Measurements from ENCODE around the gene TBC1D10B. TPM values are rescaled to one million over a fixed set of nuclear protein-coding genes. Genes with fewer than 3 reads are reported as not detected.

TBC1D10B gene, protein sequence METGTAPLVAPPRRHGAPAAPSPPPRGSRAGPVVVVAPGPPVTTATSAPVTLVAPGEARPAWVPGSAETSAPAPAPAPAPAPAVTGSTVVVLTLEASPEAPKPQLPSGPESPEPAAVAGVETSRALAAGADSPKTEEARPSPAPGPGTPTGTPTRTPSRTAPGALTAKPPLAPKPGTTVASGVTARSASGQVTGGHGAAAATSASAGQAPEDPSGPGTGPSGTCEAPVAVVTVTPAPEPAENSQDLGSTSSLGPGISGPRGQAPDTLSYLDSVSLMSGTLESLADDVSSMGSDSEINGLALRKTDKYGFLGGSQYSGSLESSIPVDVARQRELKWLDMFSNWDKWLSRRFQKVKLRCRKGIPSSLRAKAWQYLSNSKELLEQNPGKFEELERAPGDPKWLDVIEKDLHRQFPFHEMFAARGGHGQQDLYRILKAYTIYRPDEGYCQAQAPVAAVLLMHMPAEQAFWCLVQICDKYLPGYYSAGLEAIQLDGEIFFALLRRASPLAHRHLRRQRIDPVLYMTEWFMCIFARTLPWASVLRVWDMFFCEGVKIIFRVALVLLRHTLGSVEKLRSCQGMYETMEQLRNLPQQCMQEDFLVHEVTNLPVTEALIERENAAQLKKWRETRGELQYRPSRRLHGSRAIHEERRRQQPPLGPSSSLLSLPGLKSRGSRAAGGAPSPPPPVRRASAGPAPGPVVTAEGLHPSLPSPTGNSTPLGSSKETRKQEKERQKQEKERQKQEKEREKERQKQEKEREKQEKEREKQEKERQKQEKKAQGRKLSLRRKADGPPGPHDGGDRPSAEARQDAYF
- total RNA-seq: 22.6 and 23.3 TPM in 2 replicates

DNA sequence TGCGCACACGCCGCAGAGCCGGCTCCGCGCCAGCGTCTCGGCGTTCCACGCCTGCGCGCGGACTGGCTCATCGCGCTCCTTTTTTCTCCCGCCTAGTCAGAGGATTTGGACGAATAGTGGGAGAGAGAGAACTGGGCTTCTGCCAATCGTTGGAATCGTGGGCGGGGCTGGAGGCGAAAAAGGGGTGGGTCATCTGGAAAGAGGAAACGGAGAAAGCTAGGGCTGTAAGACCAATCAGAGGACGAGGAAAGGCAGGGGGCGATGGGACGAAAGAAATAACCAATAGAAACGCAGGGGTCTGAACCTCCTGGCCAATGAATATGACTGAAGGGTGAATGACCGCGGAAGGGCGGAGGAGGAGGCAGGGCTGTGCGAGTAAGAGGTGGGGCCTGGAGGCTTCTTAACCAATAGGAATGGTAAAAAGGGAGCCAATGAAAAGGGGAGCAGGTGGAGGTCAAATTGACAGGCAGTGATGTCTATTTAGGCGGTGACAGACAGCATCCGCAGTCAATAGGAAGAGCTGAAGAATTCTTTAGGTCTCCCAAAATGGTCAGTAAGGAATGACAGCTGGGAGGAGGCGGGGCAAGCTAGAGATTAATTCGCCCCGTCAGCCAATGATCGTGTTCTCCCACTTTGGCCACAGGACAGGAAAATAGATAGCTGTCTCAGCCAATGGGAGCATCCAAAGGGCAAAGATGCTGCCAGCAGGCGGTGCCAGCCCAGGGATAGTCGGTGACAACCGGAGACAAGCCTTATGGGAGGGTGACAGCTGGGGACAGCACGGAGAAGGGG is at the start of gene TBC1D10B:
Gene TBC1D10B, minus strand, starts transcription at position 39 of the 792 bp plus-strand sequence. CDS start 311 bp downstream, outside the sequence.

DNA sequence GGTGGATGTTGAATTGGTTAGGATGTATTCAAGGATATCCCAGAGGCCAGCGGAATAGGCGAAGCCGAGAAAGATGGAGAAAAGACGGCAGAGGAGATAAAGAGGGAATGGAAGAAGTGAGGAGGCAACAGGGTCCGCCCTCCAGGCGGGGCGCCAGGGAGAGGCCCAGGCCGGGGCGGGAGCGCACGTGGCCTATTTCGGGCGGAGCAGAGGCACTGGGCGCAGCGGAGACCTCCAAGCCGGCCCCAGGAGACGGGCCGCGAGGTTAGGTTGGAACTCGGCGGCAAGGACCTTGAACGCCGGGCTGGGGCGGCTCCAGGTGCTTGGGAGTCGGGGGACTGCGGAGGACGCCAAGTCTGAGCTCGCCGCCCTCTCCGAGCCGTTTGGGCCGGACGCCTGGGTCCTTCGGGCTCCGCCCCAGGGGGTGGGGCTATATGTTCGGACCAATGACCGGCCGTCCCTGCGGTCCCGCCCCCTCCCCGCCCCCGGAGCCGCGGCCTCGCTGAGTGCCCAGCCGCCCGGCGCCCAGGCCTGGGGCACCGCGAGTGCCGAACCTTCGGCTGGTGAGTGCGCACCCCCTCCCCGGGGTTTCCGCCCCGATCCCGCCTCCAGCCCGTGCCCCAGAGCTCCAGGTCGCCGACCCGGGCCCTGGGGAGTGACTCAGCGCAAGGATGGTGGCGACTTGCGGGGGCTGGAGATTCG is 37.0 kb upstream of the TBC1D10B start, which contains the start of gene ZNF771:
Gene ZNF771, plus strand, starts transcription at position 505 of the 702 bp plus-strand sequence. CDS start 448 bp downstream, outside the sequence.

DNA sequence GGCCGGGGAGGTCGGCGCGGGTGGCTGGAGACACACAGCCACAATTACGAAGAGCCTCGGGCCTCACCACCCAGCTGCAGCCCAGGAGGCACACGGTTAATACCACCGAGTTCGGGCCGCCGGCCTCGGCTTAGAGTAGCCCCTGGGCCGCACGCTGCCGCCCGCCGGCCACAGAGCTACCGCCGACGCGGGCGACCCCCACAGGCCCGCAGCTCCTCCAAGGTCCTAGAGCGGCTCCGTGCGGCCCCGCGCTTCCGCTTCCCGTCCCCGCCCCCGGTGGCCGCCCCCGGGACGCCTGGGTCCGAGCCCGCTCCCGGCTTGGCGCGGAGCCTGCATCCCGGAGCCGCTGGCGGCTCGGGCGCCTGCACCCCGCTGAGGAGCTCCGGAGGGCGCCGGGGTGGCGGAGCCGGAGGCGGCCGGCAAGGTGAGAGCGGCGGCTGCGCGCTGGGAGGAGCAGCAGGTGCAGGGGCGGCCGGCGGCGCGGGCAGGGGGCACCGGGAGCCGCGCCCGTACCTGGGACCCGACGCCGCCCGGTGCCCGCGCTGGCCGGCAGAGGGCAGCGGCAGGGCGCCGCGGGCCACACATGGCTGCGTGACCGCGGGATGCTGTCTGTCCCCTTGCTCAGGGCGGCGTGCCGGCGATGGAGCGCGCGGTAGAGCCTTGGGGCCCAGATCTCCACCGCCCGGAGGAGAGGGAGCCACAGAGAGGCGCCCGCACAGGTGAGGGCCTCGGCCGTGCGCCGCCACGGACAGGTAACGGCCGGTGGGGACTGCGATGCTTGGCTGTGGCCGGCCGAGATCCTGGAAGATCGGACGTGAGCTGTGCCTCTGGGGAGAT is 25.1 kb upstream of the TBC1D10B start, which contains the start of gene ZNF48:
Gene ZNF48, plus strand, starts transcription at position 266 of the 837 bp plus-strand sequence. Its CDS starts 375 bp downstream, at position 641.

DNA sequence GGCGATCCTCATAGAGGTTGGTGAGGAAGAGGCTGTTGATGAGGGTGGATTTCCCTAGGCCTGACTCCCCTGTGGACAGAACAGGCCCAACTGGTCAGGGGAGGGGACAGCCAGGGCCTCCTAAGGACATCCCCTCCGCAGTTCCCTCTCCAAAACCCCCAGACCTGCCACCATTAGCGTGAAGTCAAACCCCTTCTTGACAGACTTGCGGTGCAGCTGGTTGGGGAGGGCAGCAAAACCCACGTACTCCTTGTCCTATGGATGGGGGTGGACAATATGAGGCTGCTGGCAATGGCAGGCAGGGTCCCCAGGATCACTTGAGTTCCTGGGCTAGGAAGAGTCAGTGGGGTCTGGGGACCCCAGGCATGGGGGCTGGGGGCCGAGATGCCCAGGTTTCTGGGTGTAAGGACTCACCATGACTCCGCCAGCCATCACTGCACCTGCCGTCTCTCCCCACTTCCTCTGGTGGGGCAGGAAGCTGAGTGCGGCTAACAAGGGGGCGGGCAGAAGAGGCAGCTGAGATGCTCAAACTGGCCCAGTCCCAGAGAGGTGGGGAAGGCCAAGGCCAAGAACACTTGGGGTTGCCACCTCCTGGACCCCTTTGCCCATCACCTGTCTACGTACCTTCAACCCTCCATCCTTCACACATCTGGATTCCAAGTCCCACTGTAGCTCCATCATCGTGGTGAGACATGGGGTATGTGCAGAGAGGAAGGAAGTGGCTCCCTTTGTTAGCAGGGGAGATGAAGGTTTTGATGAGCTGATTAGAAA is 12.0 kb upstream of the TBC1D10B start, which contains the start of gene SEPTIN1:
Gene SEPTIN1, minus strand, starts transcription at position 451 of the 771 bp plus-strand sequence. Its CDS starts 19 bp downstream, at position 432.

DNA sequence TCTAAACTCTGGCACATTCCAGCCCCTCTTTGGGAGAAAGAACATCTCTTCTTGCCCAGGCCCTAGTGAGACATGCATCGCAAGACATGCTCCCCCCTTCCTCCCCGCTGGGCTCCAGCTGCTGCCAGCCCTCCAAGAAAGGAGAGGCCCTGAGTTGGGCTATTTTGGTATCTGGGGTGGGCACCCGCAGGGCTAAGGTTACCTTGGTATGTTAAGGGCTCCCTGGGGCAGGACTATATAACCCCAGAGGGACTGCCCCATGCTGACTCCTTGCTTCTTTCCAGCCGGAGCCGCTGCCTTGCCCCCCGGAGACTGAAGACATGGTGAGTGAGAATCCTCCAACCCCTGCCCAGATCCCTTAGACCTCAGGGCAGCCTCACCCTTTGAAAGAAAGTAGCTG is 4.2 kb upstream of the TBC1D10B start, which contains the start of gene MYL11:
Gene MYL11, plus strand, starts transcription at position 265 of the 400 bp plus-strand sequence. Its CDS starts 56 bp downstream, at position 321.

DNA sequence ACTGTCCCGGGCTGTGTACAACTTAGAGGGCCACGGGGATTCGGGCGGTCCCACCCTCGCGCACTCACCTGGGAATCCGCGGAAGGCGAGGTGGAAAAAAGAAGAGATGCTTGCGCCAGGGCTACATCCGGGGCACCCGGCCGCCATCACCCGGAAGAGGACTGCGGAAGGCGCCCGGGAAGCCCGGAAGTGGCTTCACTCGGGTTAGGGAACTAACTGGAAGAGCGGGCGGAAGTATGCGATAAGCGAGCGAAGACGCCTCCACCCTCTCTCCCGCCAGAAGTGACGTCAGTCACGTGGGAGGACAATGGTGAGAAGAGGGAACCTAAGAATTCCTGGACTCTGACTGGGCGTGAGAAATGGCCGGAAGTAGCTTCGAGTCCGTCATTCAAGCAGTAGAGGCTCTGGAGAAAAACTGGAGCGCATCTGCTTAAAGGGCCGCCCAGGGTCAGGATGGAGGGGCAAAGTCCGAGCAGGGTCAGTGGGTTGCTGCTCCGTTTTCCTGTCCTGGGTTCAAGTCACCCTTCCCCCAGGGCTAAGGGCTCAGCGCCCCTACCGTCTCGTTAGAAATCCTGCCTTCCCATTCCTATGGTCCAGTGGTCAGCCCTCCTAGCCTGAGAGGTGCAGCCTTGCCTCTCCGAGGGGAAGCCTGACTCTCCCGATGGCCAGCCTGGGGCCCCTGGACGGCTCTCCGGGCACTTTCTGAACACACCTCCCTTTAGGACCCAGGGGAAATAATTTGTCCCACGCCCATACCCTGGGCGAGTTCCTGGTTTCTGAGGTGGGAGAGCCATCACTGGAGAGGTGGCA is 14.9 kb downstream of the TBC1D10B start, which contains the start of gene CD2BP2:
Gene CD2BP2, minus strand, starts transcription at position 165 of the 810 bp plus-strand sequence. CDS start 627 bp downstream, outside the sequence.

Small RNA genes within 50 kb of the gene (small RNA-seq; reads per million reads assigned to genes)
- gene RF00406: 1.7 reads per million, percentile 67 among the genes with 10 or more reads in this experiment

Other genes starting within 250 kb of the TBC1D10B start
- gene MAPK3, start 247.3 kb downstream of the TBC1D10B start, total RNA-seq: 63.0 and 74.6 TPM in 2 replicates
- 1.2 and 1.3 TPM in 2 replicates for gene CORO1A, start 186.9 kb downstream of the TBC1D10B start, total RNA-seq
- gene BOLA2B, start 176.8 kb downstream of the TBC1D10B start, total RNA-seq: 25.1 and 63.9 TPM in 2 replicates
- gene SLX1A, start 176.6 kb downstream of the TBC1D10B start, total RNA-seq: 11.6 and 14.0 TPM in 2 replicates
- gene SULT1A3, start 171.2 kb downstream of the TBC1D10B start, total RNA-seq: 2.8 and 3.1 TPM in 2 replicates
- 1.9 and 4.1 TPM in 2 replicates for gene NPIPB13, start 122.0 kb downstream of the TBC1D10B start, total RNA-seq
- 31.7 and 34.2 TPM in 2 replicates for gene CD2BP2, start 15.2 kb downstream of the TBC1D10B start, total RNA-seq
- not detected in 2 replicates for gene MYL11, start 4.3 kb upstream of the TBC1D10B start, total RNA-seq
- gene SEPTIN1, start 12.1 kb upstream of the TBC1D10B start, total RNA-seq: 0.11 TPM in 1 of 2 replicates, not detected in the other
- gene ZNF48, start 24.9 kb upstream of the TBC1D10B start, total RNA-seq: 5.0 and 5.2 TPM in 2 replicates
- 6.8 and 7.8 TPM in 2 replicates for gene ZNF771, start 37.1 kb upstream of the TBC1D10B start, total RNA-seq
- 16.2 and 18.4 TPM in 2 replicates for gene DCTPP1, start 59.5 kb upstream of the TBC1D10B start, total RNA-seq
- gene SEPHS2, start 75.4 kb upstream of the TBC1D10B start, total RNA-seq: 16.4 and 18.9 TPM in 2 replicates
- gene ITGAL, start 102.2 kb upstream of the TBC1D10B start, total RNA-seq: not detected in 2 replicates
- 15.3 and 18.1 TPM in 2 replicates for gene ZNF768, start 156.1 kb upstream of the TBC1D10B start, total RNA-seq
- gene ZNF747, start 164.4 kb upstream of the TBC1D10B start, total RNA-seq: 12.9 and 13.0 TPM in 2 replicates
- gene ZNF764, start 187.9 kb upstream of the TBC1D10B start, total RNA-seq: 4.8 and 5.8 TPM in 2 replicates
- 7.6 and 8.0 TPM in 2 replicates for gene ZNF688, start 201.2 kb upstream of the TBC1D10B start, total RNA-seq
- gene ZNF785, start 215.2 kb upstream of the TBC1D10B start, total RNA-seq: 10.5 and 11.1 TPM in 2 replicates
- gene ZNF689, start 239.9 kb upstream of the TBC1D10B start, total RNA-seq: 6.1 and 6.6 TPM in 2 replicates

Data from articular chondrocyte of knee joint (primary cell).